Dendritic cell treated with granulocyte-macrophage colony-stimulating factor and Interleukin-4, amounts not matched to agents 40 ng/mL and 50 ng/mL, for 4 days (primary cell): ENCODE measurements around the gene GOLPH3.

Experiments used
- H3K27ac Mint-ChIP-seq: one replicate; pipeline ENCODE4 v1.8.0; 2022; ENCODE audit warnings: mild to moderate bottlenecking, mixed read lengths
- H3K27me3 Mint-ChIP-seq: one replicate; pipeline ENCODE4 v1.8.0; 2022; ENCODE audit warnings: mild to moderate bottlenecking, mixed read lengths
- H3K36me3 Mint-ChIP-seq: one replicate; pipeline ENCODE4 v1.8.0; 2022; ENCODE audit warnings: low read depth, mixed read lengths
- H3K4me1 Mint-ChIP-seq: one replicate; pipeline ENCODE4 v1.8.0; 2022; ENCODE audit warnings: low read depth, mixed read lengths
- H3K4me3 Mint-ChIP-seq: one replicate; pipeline ENCODE4 v1.8.0; 2022; ENCODE audit warnings: mild to moderate bottlenecking, moderate library complexity, mixed read lengths
- H3K9me3 Mint-ChIP-seq: one replicate; pipeline ENCODE4 v1.8.0; 2022; ENCODE audit warnings: mixed read lengths
- intact Hi-C: fragments of 100-400 bp; cut with micrococcal nuclease; formaldehyde crosslinking; loops from one replicate; pipeline ENCODE4 v1.15.0; 2022

Gene GOLPH3

DNA sequence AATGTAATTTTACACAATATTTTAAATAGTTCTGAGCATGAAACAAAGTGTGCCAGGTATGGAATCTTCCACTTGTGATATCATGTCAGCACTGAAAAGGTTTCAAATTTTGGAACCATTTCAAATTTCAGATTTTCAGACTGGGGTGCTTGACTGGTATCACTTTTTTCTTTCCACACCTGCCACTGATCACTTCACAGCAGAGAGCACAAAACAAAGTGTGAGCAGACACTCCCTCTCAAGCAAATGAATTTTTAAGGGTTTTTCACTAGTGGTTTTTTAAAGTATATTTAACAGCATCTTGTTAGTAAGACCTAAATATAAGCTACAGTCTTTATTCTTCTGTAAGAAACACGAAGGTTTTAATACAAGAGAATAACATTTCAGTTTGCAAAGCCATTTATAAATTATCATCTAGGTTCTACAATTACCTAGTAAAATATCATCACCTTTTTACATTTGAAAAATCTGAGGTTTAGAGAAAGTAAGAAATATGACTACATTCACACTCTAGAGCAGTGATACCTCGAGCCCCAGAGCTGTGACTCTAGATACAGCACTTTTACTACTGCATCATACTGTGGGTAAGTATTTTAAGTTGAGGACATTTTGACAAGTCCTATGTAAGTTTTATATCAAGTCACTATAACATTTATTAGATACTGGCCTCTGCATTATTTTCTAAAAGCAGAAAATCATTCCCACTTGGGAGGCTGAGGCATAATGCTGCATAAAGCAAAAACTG is 14.6 kb downstream of the GOLPH3 start:
- no peak overlapping the region for H3K27ac Mint-ChIP-seq
- intact Hi-C loops, result no loop called here
- H3K36me3 Mint-ChIP-seq, result peaks cover 11% of the 10 kb centered on the region
- no peak overlapping the region for H3K4me3 Mint-ChIP-seq
- peaks cover 18% of the 10 kb centered on the region for H3K4me1 Mint-ChIP-seq
- no peaks in the 10 kb centered on the region for H3K9me3 Mint-ChIP-seq
- no peaks in the 10 kb centered on the region for H3K27me3 Mint-ChIP-seq

GRCh38 chr5:32158679-32158975 is 15.5 kb downstream of the GOLPH3 start:
- Mint-ChIP-seq H3K36me3 (peaks cover 11% of the 10 kb centered on the region), H3K9me3 (no peaks in the 10 kb centered on the region), H3K4me1 (peaks cover 13% of the 10 kb centered on the region), H3K4me3 (no peak overlapping the region), H3K27me3 (no peaks in the 10 kb centered on the region), H3K27ac (no peak overlapping the region)
- intact Hi-C loops, result no loop called here

- Mint-ChIP-seq H3K27me3 (no peaks in the 10 kb centered on the region), H3K9me3 (no peaks in the 10 kb centered on the region)
These were observed 17.0 kb downstream of the GOLPH3 start for GRCh38 chr5:32157078-32157477.

DNA sequence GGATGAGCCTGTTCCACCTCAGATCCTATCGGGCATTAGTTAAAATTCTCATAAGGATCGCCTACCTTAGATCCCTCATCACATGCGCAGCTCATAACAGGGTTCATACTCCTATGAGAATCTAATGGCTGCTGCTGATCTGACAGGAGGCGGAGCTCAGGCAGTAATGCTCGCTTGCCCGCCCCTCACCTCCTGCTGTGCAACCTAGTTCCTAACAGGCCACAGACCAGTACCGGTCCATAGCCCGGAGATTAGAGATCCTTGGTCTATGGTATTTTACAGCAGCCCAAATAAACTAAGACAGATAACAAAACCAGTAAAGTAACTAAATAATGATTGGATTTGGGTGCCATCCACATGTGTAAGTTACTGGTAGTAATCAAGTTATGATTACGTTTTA is 17.5 kb downstream of the GOLPH3 start:
- Mint-ChIP-seq H3K27me3 (no peaks in the 10 kb centered on the region), H3K36me3 (peaks cover 8% of the 10 kb centered on the region), H3K27ac (no peak overlapping the region), H3K4me1 (peaks cover 25% of the 10 kb centered on the region), H3K4me3 (no peak overlapping the region), H3K9me3 (no peaks in the 10 kb centered on the region)
- intact Hi-C loops, result no loop called here

More at GRCh38 chr5:32157078-32157477, 17.0 kb downstream of the GOLPH3 start:
- Mint-ChIP-seq H3K4me1 (peaks cover 22% of the 10 kb centered on the region), H3K4me3 (no peak overlapping the region), H3K36me3 (peaks cover 11% of the 10 kb centered on the region), H3K27ac (no peak overlapping the region)
- intact Hi-C loops, result no loop called here

- no peaks in the 10 kb centered on the region for H3K36me3 Mint-ChIP-seq
- H3K27ac Mint-ChIP-seq, result no peak overlapping the region
- H3K9me3 Mint-ChIP-seq, result no peaks in the 10 kb centered on the region
- intact Hi-C loops, result no loop called here
- no peaks in the 10 kb centered on the region for H3K27me3 Mint-ChIP-seq
- peaks cover 19% of the 10 kb centered on the region for H3K4me1 Mint-ChIP-seq
- no peak overlapping the region for H3K4me3 Mint-ChIP-seq
These were observed 18.9 kb downstream of the GOLPH3 start for GRCh38 chr5:32155211-32155610.

DNA sequence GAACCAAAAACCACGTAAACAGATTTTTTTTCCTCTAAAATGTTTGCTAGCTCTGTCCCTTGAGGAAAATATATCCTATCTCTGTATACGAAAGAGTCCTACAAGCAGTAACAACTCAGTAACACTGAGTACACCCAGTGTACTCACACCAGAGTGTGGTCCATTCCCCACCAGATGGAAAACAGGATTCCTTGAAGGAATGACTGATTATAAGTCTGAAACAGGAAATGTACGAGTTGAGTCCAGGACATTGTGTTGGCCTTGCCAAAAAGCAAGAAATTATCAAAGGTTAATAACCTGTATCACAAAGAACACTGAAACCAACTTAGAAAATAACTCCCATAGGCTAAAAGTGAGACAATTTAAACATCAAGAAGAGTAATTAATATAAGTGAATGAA is 20.4 kb downstream of the GOLPH3 start:
- Mint-ChIP-seq H3K4me1 (peaks cover 30% of the 10 kb centered on the region), H3K27ac (no peak overlapping the region), H3K36me3 (peaks cover 5% of the 10 kb centered on the region), H3K27me3 (no peaks in the 10 kb centered on the region), H3K4me3 (no peak overlapping the region), H3K9me3 (no peaks in the 10 kb centered on the region)
- intact Hi-C loops, result no loop called here

DNA sequence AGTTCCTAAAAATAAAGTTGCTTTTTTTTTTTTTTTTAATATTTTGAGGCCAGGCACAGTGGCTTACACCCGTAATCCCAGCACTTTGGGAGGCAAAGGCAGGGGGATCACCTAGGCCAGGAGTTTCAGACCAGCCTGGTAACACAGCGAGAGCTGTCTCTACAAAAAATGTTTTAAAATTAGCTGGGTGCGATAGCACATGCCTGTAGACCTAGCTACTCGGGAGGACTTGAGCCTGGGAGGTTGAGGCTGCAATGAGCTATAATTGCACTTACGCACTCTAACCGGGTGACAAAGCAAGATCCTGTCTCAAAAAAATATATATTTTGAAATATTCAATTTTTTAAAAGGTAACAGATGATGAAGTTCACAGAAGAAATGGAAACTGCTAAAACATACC is 22.9 kb downstream of the GOLPH3 start:
- H3K36me3 Mint-ChIP-seq, result peaks cover 12% of the 10 kb centered on the region
- H3K4me3 Mint-ChIP-seq, result no peak overlapping the region
- peaks cover 38% of the 10 kb centered on the region for H3K4me1 Mint-ChIP-seq
- intact Hi-C loops, result no loop called here
- H3K27ac Mint-ChIP-seq, result no peak overlapping the region
- no peaks in the 10 kb centered on the region for H3K9me3 Mint-ChIP-seq
- H3K27me3 Mint-ChIP-seq, result no peaks in the 10 kb centered on the region

- intact Hi-C loops, result no loop called here
- H3K27me3 Mint-ChIP-seq, result no peaks in the 10 kb centered on the region
- no peaks in the 10 kb centered on the region for H3K9me3 Mint-ChIP-seq
- peaks cover 12% of the 10 kb centered on the region for H3K36me3 Mint-ChIP-seq
- H3K4me1 Mint-ChIP-seq, result peaks cover 38% of the 10 kb centered on the region
- no peak overlapping the region for H3K4me3 Mint-ChIP-seq
- H3K27ac Mint-ChIP-seq, result no peak overlapping the region
These were observed 23.8 kb downstream of the GOLPH3 start for GRCh38 chr5:32150366-32150765.

DNA sequence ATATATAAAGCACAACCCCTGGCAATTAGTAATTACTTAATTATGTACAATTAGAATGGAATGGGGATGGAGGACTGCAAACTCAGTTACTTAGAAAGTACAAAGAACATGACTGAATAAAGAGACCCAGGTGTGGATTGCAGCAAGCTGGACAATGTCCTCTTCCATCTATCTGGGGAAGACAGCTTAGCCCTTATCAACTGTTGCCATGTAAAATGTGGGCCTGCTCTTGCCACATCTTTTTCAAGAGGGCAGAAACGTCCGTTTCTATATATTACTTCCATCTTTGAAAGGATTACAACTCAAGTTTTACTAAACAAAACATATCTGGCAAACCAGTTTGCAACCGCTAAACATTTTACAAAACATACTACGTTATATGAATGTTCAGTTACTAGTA is 26.2 kb downstream of the GOLPH3 start:
- H3K9me3 Mint-ChIP-seq, result no peaks in the 10 kb centered on the region
- no peaks in the 10 kb centered on the region for H3K27me3 Mint-ChIP-seq
- peaks cover 36% of the 10 kb centered on the region for H3K4me1 Mint-ChIP-seq
- H3K36me3 Mint-ChIP-seq, result peaks cover 18% of the 10 kb centered on the region
- H3K4me3 Mint-ChIP-seq, result no peak overlapping the region
- intact Hi-C loops, result no loop called here
- no peak overlapping the region for H3K27ac Mint-ChIP-seq

DNA sequence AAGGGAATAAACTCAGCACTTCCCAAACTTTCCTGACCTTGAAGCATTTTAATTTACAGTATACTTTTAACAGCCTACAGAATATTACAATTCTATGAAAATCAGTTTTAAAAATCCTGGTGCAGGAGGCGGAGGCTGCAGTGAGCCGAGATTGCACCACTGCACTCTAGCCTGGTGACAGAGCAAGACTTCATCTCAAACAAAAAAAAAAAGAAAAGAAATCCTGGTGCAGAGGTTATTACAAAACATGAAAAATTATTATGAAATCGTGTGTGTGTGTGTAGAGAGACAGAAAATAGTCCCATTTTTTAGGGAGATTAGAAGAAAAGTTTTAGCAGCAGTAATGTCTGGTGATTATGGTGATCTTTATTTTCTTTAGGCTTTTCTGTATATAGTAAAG is 26.9 kb downstream of the GOLPH3 start:
- Mint-ChIP-seq H3K27me3 (no peaks in the 10 kb centered on the region), H3K36me3 (peaks cover 19% of the 10 kb centered on the region), H3K4me3 (no peak overlapping the region), H3K4me1 (peaks cover 30% of the 10 kb centered on the region), H3K9me3 (no peaks in the 10 kb centered on the region), H3K27ac (peak overlapping the region; percentile 60)
- intact Hi-C loops, result no loop called here

DNA sequence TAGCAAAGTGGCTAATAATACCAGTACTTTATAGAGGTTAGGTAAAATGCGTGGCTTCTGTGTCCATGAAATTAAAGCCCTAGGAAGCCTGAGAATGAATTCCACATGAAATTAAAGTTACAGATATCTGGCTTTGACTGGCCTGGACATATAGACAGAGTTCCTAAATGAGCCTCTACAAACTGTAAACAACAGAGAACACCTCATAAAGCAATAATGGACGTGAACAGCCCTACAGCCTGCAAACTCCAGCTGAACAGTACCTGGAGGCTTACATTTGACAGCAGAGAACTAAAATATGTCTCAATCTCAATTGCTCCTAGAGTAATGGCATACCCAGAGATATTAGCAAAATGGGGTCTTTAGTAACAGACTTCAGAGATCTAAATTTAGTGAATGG is 28.7 kb downstream of the GOLPH3 start:
- no peak overlapping the region for H3K27ac Mint-ChIP-seq
- H3K9me3 Mint-ChIP-seq, result no peaks in the 10 kb centered on the region
- H3K4me3 Mint-ChIP-seq, result no peak overlapping the region
- intact Hi-C loops, result no loop called here
- H3K36me3 Mint-ChIP-seq, result peaks cover 38% of the 10 kb centered on the region
- no peaks in the 10 kb centered on the region for H3K27me3 Mint-ChIP-seq
- H3K4me1 Mint-ChIP-seq, result peaks cover 24% of the 10 kb centered on the region

- no peaks in the 10 kb centered on the region for H3K27me3 Mint-ChIP-seq
- H3K36me3 Mint-ChIP-seq, result peaks cover 45% of the 10 kb centered on the region
- H3K9me3 Mint-ChIP-seq, result no peaks in the 10 kb centered on the region
- intact Hi-C loops, result no loop called here
- no peak overlapping the region for H3K4me3 Mint-ChIP-seq
- no peak overlapping the region for H3K27ac Mint-ChIP-seq
- peaks cover 23% of the 10 kb centered on the region for H3K4me1 Mint-ChIP-seq
These were observed 29.5 kb downstream of the GOLPH3 start for GRCh38 chr5:32144378-32145207.

DNA sequence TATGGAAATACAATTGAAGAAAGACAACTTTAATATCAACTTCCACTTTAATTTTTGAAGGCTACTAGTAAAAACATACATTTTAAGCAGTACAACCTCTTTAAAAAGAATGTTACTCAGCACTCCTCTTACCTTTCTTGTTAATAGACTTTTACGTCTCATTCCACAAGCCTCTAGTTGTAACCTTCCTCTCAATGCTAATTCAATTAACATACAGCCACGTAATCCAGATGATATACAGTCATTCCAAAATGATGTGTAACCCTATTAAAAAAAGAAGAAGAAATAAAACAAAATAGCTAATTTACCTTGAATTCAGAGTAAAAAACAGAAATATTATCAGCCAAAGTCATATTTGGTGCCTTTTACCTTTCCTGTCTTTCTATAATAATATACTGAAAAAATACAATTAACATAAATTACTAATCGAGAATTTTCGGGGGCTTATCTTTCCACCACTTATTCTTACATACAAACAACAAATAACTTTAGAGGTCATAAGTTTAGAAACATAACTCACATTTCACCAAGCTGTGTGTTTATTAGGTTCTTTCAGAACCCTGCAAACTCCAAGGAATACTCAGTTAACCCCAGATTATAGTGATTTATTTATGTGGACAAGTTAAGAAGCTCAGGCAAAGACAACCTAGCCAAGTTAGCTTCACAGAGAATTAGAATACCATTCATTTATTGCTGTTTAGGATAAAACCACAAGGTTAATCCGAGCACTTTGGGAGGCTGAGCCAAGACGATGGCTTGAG is 30.3 kb downstream of the GOLPH3 start:
- intact Hi-C loops, result no loop called here
- Mint-ChIP-seq H3K27me3 (no peaks in the 10 kb centered on the region), H3K36me3 (peaks cover 49% of the 10 kb centered on the region), H3K9me3 (no peaks in the 10 kb centered on the region), H3K4me3 (no peak overlapping the region), H3K27ac (no peak overlapping the region), H3K4me1 (peaks cover 15% of the 10 kb centered on the region)

DNA sequence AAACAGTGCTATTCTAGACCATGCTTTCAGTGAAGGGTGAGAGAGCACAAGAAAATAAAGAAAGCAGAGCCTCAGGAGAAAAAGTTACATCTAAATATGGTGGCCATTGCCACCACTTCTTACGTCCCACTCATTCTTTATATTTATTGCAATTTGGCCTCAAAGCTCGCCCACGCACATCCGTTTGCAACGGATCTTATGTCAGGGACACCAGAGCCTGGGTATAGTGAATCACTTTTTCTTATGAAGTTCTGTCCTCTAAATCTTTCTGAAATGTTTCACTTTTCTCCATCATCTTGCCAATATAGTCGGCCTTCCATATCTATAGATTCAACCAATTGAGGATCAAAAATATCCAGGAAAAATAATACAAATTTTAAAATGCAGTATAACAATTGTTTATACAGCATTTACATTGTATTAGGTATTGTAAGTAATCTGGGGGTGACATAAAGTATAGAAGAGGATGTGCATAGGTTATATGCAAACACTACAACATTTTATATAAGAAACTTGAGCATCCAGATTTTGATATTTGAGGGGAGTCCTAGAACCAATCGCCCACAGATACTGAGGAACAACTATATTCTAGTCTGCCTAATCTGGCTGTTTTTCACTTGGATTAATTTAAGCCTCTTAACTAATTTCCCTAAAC is 35.2 kb downstream of the GOLPH3 start:
- H3K4me1 Mint-ChIP-seq, result no peaks in the 10 kb centered on the region
- H3K27ac Mint-ChIP-seq, result peak overlapping the region; percentile 21
- H3K36me3 Mint-ChIP-seq, result peaks cover 78% of the 10 kb centered on the region
- no peak overlapping the region for H3K4me3 Mint-ChIP-seq
- intact Hi-C loops, result no loop called here
- H3K27me3 Mint-ChIP-seq, result no peaks in the 10 kb centered on the region
- no peaks in the 10 kb centered on the region for H3K9me3 Mint-ChIP-seq
